ENCODE results near the gene NDST3.

DNA sequence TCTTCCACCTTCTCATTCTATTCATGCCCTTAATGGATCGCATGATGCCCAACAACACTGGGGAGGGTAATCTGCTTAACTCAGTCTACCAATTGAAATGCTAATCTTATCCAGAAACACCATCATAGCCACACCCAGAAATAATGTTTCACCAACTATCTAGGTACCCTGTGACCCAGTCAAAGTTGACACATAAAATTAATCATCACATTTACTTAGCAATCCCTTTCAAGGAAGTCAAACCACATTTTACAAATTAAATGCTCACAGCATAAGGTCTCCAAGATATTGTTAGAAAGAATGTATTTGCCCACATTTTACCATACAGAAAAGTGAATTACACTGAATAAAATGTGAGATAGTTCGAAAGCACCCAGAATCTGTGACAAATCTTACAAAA is 226.0 kb downstream of the NDST3 start:
- TF ChIP-seq BHLHE40 (IDR thresholded peaks at IDR 0.05; ENCODE audit: borderline replicate concordance) (no peak), SP1 (IDR thresholded peaks at IDR 0.05) (no peak), NFRKB (IDR thresholded peaks at IDR 0.05) (no peak), FOXA1 (IDR thresholded peaks at IDR 0.05) (no peak), HDGF (IDR thresholded peaks at IDR 0.05; ENCODE audit: borderline replicate concordance) (no peak), CTBP1 (IDR thresholded peaks at IDR 0.05; ENCODE audit: borderline replicate concordance) (no peak), ZNF384 (IDR thresholded peaks at IDR 0.05) (no peak), L3MBTL2 (conservative IDR thresholded peaks at IDR 0.05) (no peak), TARDBP (IDR thresholded peaks at IDR 0.05) (no peak), ARNT (IDR thresholded peaks at IDR 0.05) (no peak)
- TF ChIP-seq, protein P1, sequence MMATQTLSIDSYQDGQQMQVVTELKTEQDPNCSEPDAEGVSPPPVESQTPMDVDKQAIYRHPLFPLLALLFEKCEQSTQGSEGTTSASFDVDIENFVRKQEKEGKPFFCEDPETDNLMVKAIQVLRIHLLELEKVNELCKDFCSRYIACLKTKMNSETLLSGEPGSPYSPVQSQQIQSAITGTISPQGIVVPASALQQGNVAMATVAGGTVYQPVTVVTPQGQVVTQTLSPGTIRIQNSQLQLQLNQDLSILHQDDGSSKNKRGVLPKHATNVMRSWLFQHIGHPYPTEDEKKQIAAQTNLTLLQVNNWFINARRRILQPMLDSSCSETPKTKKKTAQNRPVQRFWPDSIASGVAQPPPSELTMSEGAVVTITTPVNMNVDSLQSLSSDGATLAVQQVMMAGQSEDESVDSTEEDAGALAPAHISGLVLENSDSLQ (IDR thresholded peaks at IDR 0.05) = no peak
